HFF-Myc (cell line): ENCODE results near the gene RYR3.

Experiments
- DNase-seq: peaks from one replicate; pipeline ENCODE4 v3.0.0-alpha.2; 2011; ENCODE audit warnings: low read depth; ENCODE audit errors: extremely low read depth
- H3K4me3 ChIP-seq: replicated peaks from 2 replicates; pipeline ENCODE4 v1.5.1; 2011; ENCODE audit warnings: low read depth, mild to moderate bottlenecking, control low read depth, low read length
- TF ChIP-seq, protein P1 (sequence below): IDR thresholded peaks from 2 replicates; pipeline ENCODE4 v1.5.1; 2012; ENCODE audit warnings: mild to moderate bottlenecking, low read depth, low read length, control low read depth; ENCODE audit errors: missing control alignments

RYR3 gene

GRCh38 chr15:33846862-33847261 is 536.1 kb downstream of the RYR3 start:
- DNase-seq = no peak
- H3K4me3 ChIP-seq = no peak overlapping the region
- TF ChIP-seq, protein P1, sequence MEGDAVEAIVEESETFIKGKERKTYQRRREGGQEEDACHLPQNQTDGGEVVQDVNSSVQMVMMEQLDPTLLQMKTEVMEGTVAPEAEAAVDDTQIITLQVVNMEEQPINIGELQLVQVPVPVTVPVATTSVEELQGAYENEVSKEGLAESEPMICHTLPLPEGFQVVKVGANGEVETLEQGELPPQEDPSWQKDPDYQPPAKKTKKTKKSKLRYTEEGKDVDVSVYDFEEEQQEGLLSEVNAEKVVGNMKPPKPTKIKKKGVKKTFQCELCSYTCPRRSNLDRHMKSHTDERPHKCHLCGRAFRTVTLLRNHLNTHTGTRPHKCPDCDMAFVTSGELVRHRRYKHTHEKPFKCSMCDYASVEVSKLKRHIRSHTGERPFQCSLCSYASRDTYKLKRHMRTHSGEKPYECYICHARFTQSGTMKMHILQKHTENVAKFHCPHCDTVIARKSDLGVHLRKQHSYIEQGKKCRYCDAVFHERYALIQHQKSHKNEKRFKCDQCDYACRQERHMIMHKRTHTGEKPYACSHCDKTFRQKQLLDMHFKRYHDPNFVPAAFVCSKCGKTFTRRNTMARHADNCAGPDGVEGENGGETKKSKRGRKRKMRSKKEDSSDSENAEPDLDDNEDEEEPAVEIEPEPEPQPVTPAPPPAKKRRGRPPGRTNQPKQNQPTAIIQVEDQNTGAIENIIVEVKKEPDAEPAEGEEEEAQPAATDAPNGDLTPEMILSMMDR = no peak

GRCh38 chr15:33848011-33848410 is 537.2 kb downstream of the RYR3 start:
- TF ChIP-seq, protein P1 = no peak
- no peak overlapping the region for H3K4me3 ChIP-seq
- DNase-seq = no peak

DNA sequence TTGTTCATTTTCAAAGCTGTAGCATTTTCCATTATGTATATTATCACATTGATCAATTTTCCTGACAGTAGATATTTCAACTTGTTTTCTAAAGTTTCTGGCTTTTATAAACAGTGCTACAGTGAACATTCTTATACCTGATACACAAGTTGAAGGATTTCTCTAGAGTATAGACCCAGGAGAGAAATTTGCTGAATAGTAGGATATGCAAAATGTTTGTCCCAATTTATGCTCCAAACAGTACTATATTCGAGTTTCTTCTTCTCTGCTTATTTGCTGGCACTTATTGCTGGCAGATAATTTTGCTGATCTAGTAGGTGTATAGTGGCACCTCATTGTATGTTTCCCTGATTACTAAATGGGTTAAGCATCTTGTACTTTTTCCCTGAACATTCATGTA is 540.3 kb downstream of the RYR3 start:
- no peak overlapping the region for H3K4me3 ChIP-seq
- DNase-seq = no peak
- TF ChIP-seq, protein P1 = no peak

GRCh38 chr15:33852094-33852493 is 541.3 kb downstream of the RYR3 start:
- TF ChIP-seq, protein P1 = no peak
- DNase-seq = no peak
- no peak overlapping the region for H3K4me3 ChIP-seq

- TF ChIP-seq, protein P1 = no peak
- H3K4me3 ChIP-seq = no peak overlapping the region
- peak; percentile 19 for DNase-seq
These were observed 541.8 kb downstream of the RYR3 start for GRCh38 chr15:33852570-33852969.

- DNase-seq = no peak
- H3K4me3 ChIP-seq = no peak overlapping the region
- TF ChIP-seq, protein P1 = no peak
These were observed 547.0 kb downstream of the RYR3 start for GRCh38 chr15:33857726-33858125.

GRCh38 chr15:33858836-33859235 is 548.1 kb downstream of the RYR3 start:
- H3K4me3 ChIP-seq = no peak overlapping the region
- no peak for DNase-seq
- TF ChIP-seq, protein P1 = no peak
